Measurements from ENCODE around the gene DMXL1.
"Not testable (repeated sequence)": the region's sequence is repeated elsewhere in the genome, so short reads cannot be mapped to it uniquely, and the experiment has no call there.

DMXL1 gene

GRCh38 chr5:119218830-119219782 lies 148.2 kb downstream of the DMXL1 start:
- Histone ChIP-seq H3K36me3 (ENCODE audit: control insufficient read depth in 1 of 2, insufficient read depth in 2 of 2, low read length in 2 of 2) (peaks cover 12 to 25% of the 10 kb centered on the region in 2 donors), H3K27ac (ENCODE audit: low read length) (no peak overlapping the region), H3K27me3 (ENCODE audit: low read depth, low read length) (no peaks in the 10 kb centered on the region), H3K4me3 (ENCODE audit: low read depth in 1 of 2, low read length in 2 of 2) (no peak overlapping the region), H3K4me1 (ENCODE audit: control insufficient read depth in 1 of 2, insufficient read depth in 2 of 2, low read length in 2 of 2) (no peaks in the 10 kb centered on the region), H3K9me3 (ENCODE audit: control insufficient read depth in 1 of 2, low read length in 2 of 2) (no peaks in the 10 kb centered on the region)

- H3K4me1 ChIP-seq (ENCODE audit: control insufficient read depth in 1 of 2, insufficient read depth in 2 of 2, low read length in 2 of 2), result no peaks in the 10 kb centered on the region
- H3K36me3 ChIP-seq (ENCODE audit: control insufficient read depth in 1 of 2, insufficient read depth in 2 of 2, low read length in 2 of 2), result peaks cover 12 to 16% of the 10 kb centered on the region in 2 donors
- H3K27ac ChIP-seq (ENCODE audit: low read length), result no peak overlapping the region
- no peaks in the 10 kb centered on the region for H3K27me3 ChIP-seq (ENCODE audit: low read depth, low read length)
- H3K4me3 ChIP-seq (ENCODE audit: low read depth in 1 of 2, low read length in 2 of 2), result no peak overlapping the region
- no peaks in the 10 kb centered on the region for H3K9me3 ChIP-seq (ENCODE audit: control insufficient read depth in 1 of 2, low read length in 2 of 2)
Measured at GRCh38 chr5:119220576-119221197, 149.8 kb downstream of the DMXL1 start.

DNA sequence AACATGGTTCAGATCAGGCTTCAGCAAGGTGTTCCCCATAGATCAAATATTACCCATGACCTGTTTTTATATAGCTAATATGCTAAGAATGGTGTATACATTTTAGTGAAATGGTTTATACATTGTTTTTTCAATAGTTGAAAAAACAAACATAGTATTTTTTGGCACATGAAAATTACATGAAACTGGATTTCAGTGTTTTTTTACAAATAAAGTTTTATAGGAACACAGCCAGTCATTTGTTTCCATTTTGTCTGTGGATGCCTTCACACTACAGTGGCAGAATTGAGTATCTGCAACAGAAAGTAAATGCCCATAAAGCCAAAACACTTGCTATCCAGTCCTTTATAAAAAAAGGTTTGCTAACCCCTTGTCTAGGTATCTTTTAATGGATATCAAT lies 150.4 kb downstream of the DMXL1 start:
- Histone ChIP-seq H3K27ac (ENCODE audit: low read length) (no peak overlapping the region), H3K27me3 (ENCODE audit: low read depth, low read length) (no peaks in the 10 kb centered on the region), H3K9me3 (ENCODE audit: control insufficient read depth in 1 of 2, low read length in 2 of 2) (no peaks in the 10 kb centered on the region), H3K36me3 (ENCODE audit: control insufficient read depth in 1 of 2, insufficient read depth in 2 of 2, low read length in 2 of 2) (peaks cover 12 to 20% of the 10 kb centered on the region in 2 donors), H3K4me3 (ENCODE audit: low read depth in 1 of 2, low read length in 2 of 2) (no peak overlapping the region), H3K4me1 (ENCODE audit: control insufficient read depth in 1 of 2, insufficient read depth in 2 of 2, low read length in 2 of 2) (no peaks in the 10 kb centered on the region)

- no peak overlapping the region for H3K27ac ChIP-seq (ENCODE audit: low read length)
- no peaks in the 10 kb centered on the region for H3K9me3 ChIP-seq (ENCODE audit: control insufficient read depth in 1 of 2, low read length in 2 of 2)
- no peaks in the 10 kb centered on the region for H3K27me3 ChIP-seq (ENCODE audit: low read depth, low read length)
- peaks cover 14 to 22% of the 10 kb centered on the region in 2 donors for H3K36me3 ChIP-seq (ENCODE audit: control insufficient read depth in 1 of 2, insufficient read depth in 2 of 2, low read length in 2 of 2)
- no peaks in the 10 kb centered on the region for H3K4me1 ChIP-seq (ENCODE audit: control insufficient read depth in 1 of 2, insufficient read depth in 2 of 2, low read length in 2 of 2)
- no peak overlapping the region for H3K4me3 ChIP-seq (ENCODE audit: low read depth in 1 of 2, low read length in 2 of 2)
Measured at GRCh38 chr5:119229950-119230349, 159.1 kb downstream of the DMXL1 start.

DNA sequence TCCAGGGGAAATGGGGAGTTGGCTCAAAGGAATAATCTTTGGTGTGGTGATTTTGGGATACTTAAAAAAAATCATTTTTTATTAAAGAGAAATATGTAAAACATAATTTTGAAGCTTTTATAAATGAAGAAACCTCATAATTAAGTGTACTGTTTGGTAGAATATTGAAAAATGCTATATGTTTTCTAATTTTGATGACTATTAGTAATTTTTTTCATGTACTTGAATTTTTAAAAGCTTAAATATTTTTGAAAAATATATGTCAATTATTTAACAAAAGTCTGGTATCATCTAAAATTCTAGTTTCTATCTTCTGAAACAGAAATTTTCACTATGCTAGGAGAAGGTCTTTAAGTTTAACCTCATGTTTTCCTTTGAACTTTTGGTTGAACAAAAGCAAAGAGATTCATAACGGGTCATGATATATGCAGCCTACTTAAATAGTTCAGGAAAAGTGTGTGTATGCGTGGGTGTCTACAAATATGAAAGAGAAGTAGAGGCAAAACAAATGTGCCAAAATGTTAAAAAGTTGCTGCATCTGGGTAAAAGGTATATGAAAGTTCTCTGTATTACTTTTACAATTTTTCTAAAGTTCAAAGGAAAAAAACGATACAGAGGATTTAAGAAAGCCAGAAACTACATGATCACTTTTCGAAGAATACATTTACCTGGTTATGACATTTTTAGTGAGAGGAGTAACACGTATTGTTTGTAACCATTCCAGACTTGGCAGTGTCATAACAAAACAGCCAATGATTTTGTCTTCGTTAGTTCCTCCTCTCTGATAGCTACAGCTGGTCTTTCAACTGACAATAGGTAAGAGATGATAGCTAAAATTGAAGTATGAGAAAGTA lies 167.6 kb downstream of the DMXL1 start:
- H3K27ac ChIP-seq (ENCODE audit: low read length), result no peak overlapping the region
- no peaks in the 10 kb centered on the region for H3K9me3 ChIP-seq (ENCODE audit: control insufficient read depth in 1 of 2, low read length in 2 of 2)
- no peak overlapping the region for H3K4me3 ChIP-seq (ENCODE audit: low read depth in 1 of 2, low read length in 2 of 2)
- H3K4me1 ChIP-seq (ENCODE audit: control insufficient read depth in 1 of 2, insufficient read depth in 2 of 2, low read length in 2 of 2), result no peaks in the 10 kb centered on the region
- H3K27me3 ChIP-seq (ENCODE audit: low read depth, low read length), result no peaks in the 10 kb centered on the region
- H3K36me3 ChIP-seq (ENCODE audit: control insufficient read depth in 1 of 2, insufficient read depth in 2 of 2, low read length in 2 of 2), result peaks cover 11 to 19% of the 10 kb centered on the region in 2 donors

DNA sequence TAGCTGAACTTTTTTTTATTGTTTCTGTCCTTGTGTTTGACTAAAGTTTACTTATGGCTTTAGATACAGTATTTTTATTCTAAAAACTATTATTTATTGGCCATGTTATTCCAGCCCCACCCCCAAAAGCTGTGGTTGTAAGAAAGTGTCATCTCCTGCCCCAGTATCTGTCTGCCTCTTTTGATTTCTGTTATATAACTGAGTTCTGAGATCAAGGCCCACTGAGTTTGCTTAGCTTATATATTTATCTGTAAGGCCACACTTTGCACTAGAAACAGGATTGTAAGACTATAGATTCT lies 168.2 kb downstream of the DMXL1 start:
- H3K36me3 ChIP-seq (ENCODE audit: control insufficient read depth in 1 of 2, insufficient read depth in 2 of 2, low read length in 2 of 2), result peaks cover 11 to 13% of the 10 kb centered on the region in 2 donors
- H3K4me3 ChIP-seq (ENCODE audit: low read depth in 1 of 2, low read length in 2 of 2), result no peak overlapping the region
- H3K27ac ChIP-seq (ENCODE audit: low read length), result no peak overlapping the region
- H3K4me1 ChIP-seq (ENCODE audit: control insufficient read depth in 1 of 2, insufficient read depth in 2 of 2, low read length in 2 of 2), result no peaks in the 10 kb centered on the region
- H3K9me3 ChIP-seq (ENCODE audit: control insufficient read depth in 1 of 2, low read length in 2 of 2), result no peaks in the 10 kb centered on the region
- no peaks in the 10 kb centered on the region for H3K27me3 ChIP-seq (ENCODE audit: low read depth, low read length)

- not testable (repeated sequence) for H3K27ac ChIP-seq (ENCODE audit: low read length); H3K27me3 ChIP-seq (ENCODE audit: low read depth, low read length); H3K4me1 ChIP-seq (ENCODE audit: control insufficient read depth in 1 of 2, insufficient read depth in 2 of 2, low read length in 2 of 2); H3K9me3 ChIP-seq (ENCODE audit: control insufficient read depth in 1 of 2, low read length in 2 of 2); H3K4me3 ChIP-seq (ENCODE audit: low read depth in 1 of 2, low read length in 2 of 2); H3K36me3 ChIP-seq (ENCODE audit: control insufficient read depth in 1 of 2, insufficient read depth in 2 of 2, low read length in 2 of 2)
Measured at GRCh38 chr5:119239826-119240225, 168.9 kb downstream of the DMXL1 start.

- Histone ChIP-seq H3K27ac (ENCODE audit: low read length) (no peak overlapping the region), H3K4me3 (ENCODE audit: low read depth in 1 of 2, low read length in 2 of 2) (no peak overlapping the region), H3K27me3 (ENCODE audit: low read depth, low read length) (no peaks in the 10 kb centered on the region), H3K4me1 (ENCODE audit: control insufficient read depth in 1 of 2, insufficient read depth in 2 of 2, low read length in 2 of 2) (no peaks in the 10 kb centered on the region), H3K36me3 (ENCODE audit: control insufficient read depth in 1 of 2, insufficient read depth in 2 of 2, low read length in 2 of 2) (peaks cover 3 to 19% of the 10 kb centered on the region in 2 donors), H3K9me3 (ENCODE audit: control insufficient read depth in 1 of 2, low read length in 2 of 2) (no peaks in the 10 kb centered on the region)
Measured at GRCh38 chr5:119243888-119244287, 173.0 kb downstream of the DMXL1 start.

DNA sequence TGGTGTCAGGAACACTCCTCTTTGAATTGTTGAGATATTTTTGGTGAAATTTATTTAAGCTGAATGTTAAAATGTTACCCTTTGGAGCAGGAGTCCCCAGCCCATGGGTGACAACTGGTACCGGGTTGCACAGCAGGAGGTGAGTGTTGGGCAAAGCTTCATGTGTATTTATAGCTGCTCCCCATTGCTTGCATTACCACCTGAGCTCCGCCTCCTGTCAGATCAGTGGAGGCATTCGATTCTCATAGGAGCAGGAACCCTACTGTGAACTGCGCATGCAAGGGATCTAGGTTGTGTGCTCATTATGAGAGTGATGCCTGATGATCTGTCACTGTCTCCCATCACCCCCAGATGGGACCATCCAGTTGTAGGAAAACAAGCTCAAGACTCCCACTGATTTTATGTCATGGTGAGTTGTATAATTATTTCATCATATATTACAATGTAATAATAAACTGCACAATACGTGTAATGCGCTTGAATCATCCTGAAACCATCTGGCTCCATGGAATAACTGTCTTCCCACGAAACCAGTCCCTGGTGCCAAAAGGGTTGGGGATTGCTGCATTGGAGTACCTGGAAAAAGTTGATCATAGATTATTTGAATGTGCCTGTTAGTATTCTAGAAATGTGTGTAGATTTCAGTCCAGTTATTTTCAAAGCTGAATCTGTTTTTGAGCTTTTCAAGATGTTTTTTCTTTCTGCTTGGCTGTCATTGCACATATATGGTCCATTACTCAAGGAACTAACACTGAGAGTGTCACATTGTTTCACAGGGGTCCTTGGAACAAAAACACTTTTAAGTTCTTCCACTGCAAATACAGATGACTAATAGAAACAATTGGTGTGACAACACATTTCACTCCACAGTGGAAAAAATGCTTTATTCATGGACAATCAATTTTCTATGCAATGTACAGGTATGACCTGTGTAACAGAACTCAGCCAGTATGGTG lies 180.3 kb downstream of the DMXL1 start:
- no peaks in the 10 kb centered on the region for H3K9me3 ChIP-seq (ENCODE audit: control insufficient read depth in 1 of 2, low read length in 2 of 2)
- no peak overlapping the region for H3K27ac ChIP-seq (ENCODE audit: low read length)
- H3K36me3 ChIP-seq (ENCODE audit: control insufficient read depth in 1 of 2, insufficient read depth in 2 of 2, low read length in 2 of 2), result peaks cover 0 to 6% of the 10 kb centered on the region in 2 donors
- no peaks in the 10 kb centered on the region for H3K4me1 ChIP-seq (ENCODE audit: control insufficient read depth in 1 of 2, insufficient read depth in 2 of 2, low read length in 2 of 2)
- H3K27me3 ChIP-seq (ENCODE audit: low read depth, low read length), result no peaks in the 10 kb centered on the region
- H3K4me3 ChIP-seq (ENCODE audit: low read depth in 1 of 2, low read length in 2 of 2), result no peak overlapping the region

DNA sequence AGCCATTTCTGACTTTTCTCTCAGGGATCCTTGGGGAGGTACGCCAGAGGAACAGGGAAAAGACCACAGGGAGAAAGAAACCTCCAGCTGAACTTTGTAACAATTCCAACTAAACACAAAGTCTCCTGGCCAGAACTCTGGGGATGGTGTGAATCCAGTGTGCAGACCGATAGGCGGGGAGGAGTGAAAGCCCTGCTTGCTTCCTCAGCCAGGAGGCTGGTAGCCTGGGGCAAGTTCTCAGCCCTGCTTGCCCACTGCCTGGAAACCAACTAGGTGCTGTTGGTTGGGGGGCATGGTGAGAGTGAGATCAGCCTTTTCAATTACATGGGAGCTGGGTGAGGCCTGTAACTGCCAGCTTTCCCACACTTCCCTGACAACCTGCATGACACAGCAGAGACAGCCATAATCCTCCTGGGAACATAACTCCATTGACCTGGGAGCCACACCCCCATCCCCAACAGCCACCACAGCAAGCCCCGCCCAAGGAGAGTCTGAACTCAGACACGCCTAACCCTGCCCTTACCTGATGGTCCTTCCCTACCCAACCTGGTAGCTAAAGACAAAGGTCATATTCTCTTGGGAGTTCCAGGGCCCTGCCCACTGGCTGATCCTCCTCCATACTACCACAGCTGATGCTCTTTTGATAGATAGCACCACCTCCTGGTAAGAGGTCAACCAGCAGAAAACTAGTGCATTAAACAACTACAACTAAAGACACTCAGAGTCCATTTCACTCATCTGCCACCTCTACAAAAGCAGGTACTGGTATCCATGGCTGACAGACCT lies 184.9 kb downstream of the DMXL1 start:
- Histone ChIP-seq H3K9me3 (ENCODE audit: control insufficient read depth in 1 of 2, low read length in 2 of 2) (no peaks in the 10 kb centered on the region), H3K36me3 (ENCODE audit: control insufficient read depth in 1 of 2, insufficient read depth in 2 of 2, low read length in 2 of 2) (no peaks in the 10 kb centered on the region), H3K27ac (ENCODE audit: low read length) (no peak overlapping the region), H3K4me1 (ENCODE audit: control insufficient read depth in 1 of 2, insufficient read depth in 2 of 2, low read length in 2 of 2) (no peaks in the 10 kb centered on the region), H3K4me3 (ENCODE audit: low read depth in 1 of 2, low read length in 2 of 2) (no peak overlapping the region), H3K27me3 (ENCODE audit: low read depth, low read length) (no peaks in the 10 kb centered on the region)

Data from muscle layer of duodenum (tissue), 2 donors.